ENCODE measurements around the gene ZNF618. TPM values are rescaled to one million over a fixed set of nuclear protein-coding genes. Genes with fewer than 3 reads are reported as not detected.

The ZNF618 gene
- total and polyA plus RNA-seq, 8 donors, result 5.1 to 14.0 (median 8.1) TPM

- no peak for ATAC-seq
- WGBS, 2 donors, result 89 to 93% methylated on average over 7 of the region's 7 CpGs
- TF ChIP-seq, protein P1, sequence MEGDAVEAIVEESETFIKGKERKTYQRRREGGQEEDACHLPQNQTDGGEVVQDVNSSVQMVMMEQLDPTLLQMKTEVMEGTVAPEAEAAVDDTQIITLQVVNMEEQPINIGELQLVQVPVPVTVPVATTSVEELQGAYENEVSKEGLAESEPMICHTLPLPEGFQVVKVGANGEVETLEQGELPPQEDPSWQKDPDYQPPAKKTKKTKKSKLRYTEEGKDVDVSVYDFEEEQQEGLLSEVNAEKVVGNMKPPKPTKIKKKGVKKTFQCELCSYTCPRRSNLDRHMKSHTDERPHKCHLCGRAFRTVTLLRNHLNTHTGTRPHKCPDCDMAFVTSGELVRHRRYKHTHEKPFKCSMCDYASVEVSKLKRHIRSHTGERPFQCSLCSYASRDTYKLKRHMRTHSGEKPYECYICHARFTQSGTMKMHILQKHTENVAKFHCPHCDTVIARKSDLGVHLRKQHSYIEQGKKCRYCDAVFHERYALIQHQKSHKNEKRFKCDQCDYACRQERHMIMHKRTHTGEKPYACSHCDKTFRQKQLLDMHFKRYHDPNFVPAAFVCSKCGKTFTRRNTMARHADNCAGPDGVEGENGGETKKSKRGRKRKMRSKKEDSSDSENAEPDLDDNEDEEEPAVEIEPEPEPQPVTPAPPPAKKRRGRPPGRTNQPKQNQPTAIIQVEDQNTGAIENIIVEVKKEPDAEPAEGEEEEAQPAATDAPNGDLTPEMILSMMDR (IDR thresholded peaks at IDR 0.05), result no peak
- Histone ChIP-seq H3K4me3 (no peak overlapping the region), H3K27ac (no peak overlapping the region), H3K36me3 (no peaks in the 10 kb centered on the region), H3K27me3 (no peaks in the 10 kb centered on the region), H3K9me3 (no peaks in the 10 kb centered on the region), H3K4me1 (no peaks in the 10 kb centered on the region)
- DNase-seq, result no peak
- intact Hi-C loops (cut with DNase I), result no loop called here
- FAIRE-seq, result no peak
These were observed 127.2 kb downstream of the ZNF618 start for GRCh38 chr9:114003351-114003750.

DNA sequence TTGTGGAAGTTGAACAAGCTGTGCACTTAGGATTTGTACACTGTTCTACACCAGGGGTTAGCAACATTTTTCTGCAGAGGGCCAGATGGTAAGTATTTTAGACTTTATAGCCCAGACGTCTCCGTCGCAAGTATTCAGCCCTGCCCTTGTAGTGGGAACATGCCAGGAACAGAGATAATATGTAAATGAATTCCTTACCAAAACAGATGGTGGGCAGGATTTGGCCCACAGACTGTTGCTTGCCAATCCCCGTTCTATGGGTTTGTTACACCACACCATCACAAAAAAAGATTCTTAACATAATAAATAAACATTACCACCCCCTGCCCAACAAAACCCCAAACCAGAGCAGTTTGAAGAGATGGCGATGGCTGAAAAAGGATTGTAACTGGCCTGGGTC is 127.6 kb downstream of the ZNF618 start:
- Histone ChIP-seq H3K4me3 (no peak overlapping the region), H3K9me3 (no peaks in the 10 kb centered on the region), H3K27ac (no peak overlapping the region), H3K27me3 (no peaks in the 10 kb centered on the region), H3K36me3 (no peaks in the 10 kb centered on the region), H3K4me1 (no peaks in the 10 kb centered on the region)
- no peak for FAIRE-seq
- intact Hi-C loops (cut with DNase I), result no loop called here
- DNase-seq, result peak in 1 of 6 donors; percentile 8
- no peak for ATAC-seq
- WGBS, 2 donors, result 75 to 77% methylated on average over 5 of the region's 5 CpGs
- TF ChIP-seq, protein P1 (IDR thresholded peaks at IDR 0.05), result no peak

DNA sequence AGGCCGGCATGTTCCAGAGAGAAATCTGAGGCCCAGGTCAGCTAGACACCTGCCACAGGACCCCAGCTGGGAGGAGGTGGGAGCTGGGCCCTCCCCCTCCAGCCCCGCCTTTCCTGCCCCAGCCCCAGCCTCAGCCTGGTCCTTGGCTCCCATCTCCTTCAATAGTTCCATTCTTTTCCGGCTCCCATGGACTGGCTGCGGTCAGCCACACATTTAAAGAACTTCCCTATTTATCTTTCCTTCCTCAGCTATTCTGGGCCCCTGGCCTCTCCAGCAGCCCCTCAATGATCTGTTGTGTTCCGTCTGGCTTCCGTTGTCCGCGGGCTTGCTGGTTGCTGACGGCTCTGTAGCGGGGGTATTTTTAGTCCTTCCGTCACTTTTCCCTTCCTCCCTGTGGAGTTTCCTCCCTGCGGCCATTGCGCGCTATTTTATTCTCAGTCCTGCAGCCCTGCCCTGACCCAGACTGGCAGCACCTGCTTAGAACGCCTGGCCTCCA is 128.2 kb downstream of the ZNF618 start:
- Histone ChIP-seq H3K4me1 (no peaks in the 10 kb centered on the region), H3K4me3 (no peak overlapping the region), H3K27ac (no peak overlapping the region), H3K27me3 (no peaks in the 10 kb centered on the region), H3K9me3 (no peaks in the 10 kb centered on the region), H3K36me3 (no peaks in the 10 kb centered on the region)
- FAIRE-seq (no peak), DNase-seq (peak in 1 of 6 donors; percentile 49), ATAC-seq (peak in 3 of 4 donors; percentile 31 to 74 (median 60))
- intact Hi-C loops (cut with DNase I), result no loop called here
- TF ChIP-seq, protein P1 (IDR thresholded peaks at IDR 0.05), result no peak
- WGBS, 2 donors, result 86 to 95% methylated on average over 15 of the region's 15 CpGs

DNA sequence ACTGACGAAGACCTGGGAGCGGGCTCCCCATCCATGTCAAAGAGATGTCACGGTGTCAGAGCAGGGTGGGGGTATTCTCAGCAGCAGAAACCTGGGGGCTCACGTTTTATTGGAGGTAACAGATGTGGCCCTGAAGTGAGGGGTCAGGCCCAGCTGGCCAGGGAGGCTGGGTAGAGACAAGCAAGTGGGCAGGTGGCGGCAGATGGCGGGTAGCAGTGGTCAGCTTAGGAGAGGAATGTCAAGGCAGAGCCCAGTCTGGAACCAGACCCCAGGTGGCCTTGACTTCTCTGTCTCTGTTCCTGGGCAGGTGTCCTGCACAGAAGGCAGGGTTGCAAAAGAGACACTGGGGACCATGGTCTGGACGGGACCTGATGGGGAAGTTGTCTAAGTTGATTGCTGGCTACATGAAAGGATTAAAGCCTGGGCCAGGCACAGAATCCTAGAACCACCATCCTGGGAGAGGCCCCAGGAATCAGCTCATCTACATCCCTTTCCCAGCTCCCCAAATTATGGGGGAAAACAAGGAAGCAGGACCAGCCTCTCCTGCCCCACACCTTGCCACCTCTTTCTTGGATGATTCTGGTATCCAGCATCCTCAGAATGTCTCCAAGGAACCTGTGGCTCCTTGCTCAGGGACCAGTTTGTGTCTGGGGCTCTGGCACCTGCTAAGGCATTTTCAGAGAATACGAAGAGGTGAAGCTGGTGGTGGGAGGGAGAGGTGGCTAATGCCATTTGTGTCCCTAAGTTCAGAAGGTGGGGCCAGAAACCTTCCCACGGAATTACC is 129.5 kb downstream of the ZNF618 start:
- H3K36me3 ChIP-seq, result no peaks in the 10 kb centered on the region
- no peak overlapping the region for H3K4me3 ChIP-seq
- intact Hi-C loops (cut with DNase I), result no loop called here
- H3K27me3 ChIP-seq, result no peaks in the 10 kb centered on the region
- no peak for FAIRE-seq
- WGBS, 2 donors, result 81% methylated on average over 9 of the region's 9 CpGs
- no peaks in the 10 kb centered on the region for H3K4me1 ChIP-seq
- TF ChIP-seq, protein P1 (IDR thresholded peaks at IDR 0.05), result no peak
- no peak for ATAC-seq
- H3K9me3 ChIP-seq, result no peaks in the 10 kb centered on the region
- peak in 2 of 6 donors; percentile 12 to 30 for DNase-seq
- H3K27ac ChIP-seq, result no peak overlapping the region

DNA sequence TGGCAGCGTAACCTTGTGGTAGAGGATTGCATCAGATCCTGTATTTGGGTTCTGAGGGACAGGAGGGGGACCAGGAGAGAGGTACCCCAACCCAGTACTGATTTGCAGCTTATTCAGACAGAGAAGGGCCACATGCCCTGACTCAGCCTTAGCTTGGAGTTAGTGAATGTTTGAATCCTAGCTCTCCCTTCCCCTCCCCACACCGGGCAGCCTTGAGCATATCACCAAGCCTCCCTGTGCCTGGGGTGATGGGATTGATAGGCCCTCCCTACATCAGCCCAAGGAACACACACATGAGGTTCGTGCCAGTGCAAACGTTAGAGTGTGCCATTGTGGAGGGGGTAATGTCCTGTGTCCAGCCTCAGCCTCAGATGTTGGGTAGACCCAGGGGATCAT is 130.0 kb downstream of the ZNF618 start:
- no peak for FAIRE-seq
- Histone ChIP-seq H3K9me3 (no peaks in the 10 kb centered on the region), H3K27ac (no peak overlapping the region), H3K36me3 (peaks cover 0 to 2% (median 0%) of the 10 kb centered on the region in 3 donors), H3K4me3 (no peak overlapping the region), H3K4me1 (no peaks in the 10 kb centered on the region), H3K27me3 (no peaks in the 10 kb centered on the region)
- peak in 2 of 6 donors; percentile 7 to 21 for DNase-seq
- peak in 2 of 4 donors; percentile 41 to 62 for ATAC-seq
- 56 to 62% methylated on average over 4 of the region's 4 CpGs for WGBS, 2 donors
- TF ChIP-seq, protein P1 (IDR thresholded peaks at IDR 0.05), result no peak
- intact Hi-C loops (cut with DNase I), result no loop called here
